Osteocyte (in vitro differentiated cells): Measurements from ENCODE around the gene SH3GL3. TPM values are rescaled to one million over a fixed set of nuclear protein-coding genes. Genes with fewer than 3 reads are reported as not detected.

ENCODE experiments used
- DNase-seq: peaks from one replicate; pipeline ENCODE4 v3.0.0; 2021; ENCODE audit warnings: mixed read lengths; ENCODE audit not compliant: unreplicated experiment; ENCODE audit errors: extremely low spot score
- H3K27ac Mint-ChIP-seq: one replicate; pipeline ENCODE4 v1.8.0; 2021; ENCODE audit warnings: mild to moderate bottlenecking, mixed read lengths; ENCODE audit not compliant: unreplicated experiment
- H3K27me3 Mint-ChIP-seq: one replicate; pipeline ENCODE4 v1.8.0; 2021; ENCODE audit warnings: mixed read lengths; ENCODE audit not compliant: unreplicated experiment
- H3K36me3 Mint-ChIP-seq: one replicate; pipeline ENCODE4 v1.8.0; 2021; ENCODE audit warnings: mixed read lengths; ENCODE audit not compliant: unreplicated experiment
- H3K4me1 Mint-ChIP-seq: one replicate; pipeline ENCODE4 v1.8.0; 2021; ENCODE audit warnings: mixed read lengths; ENCODE audit not compliant: unreplicated experiment
- H3K4me3 Mint-ChIP-seq: one replicate; pipeline ENCODE4 v1.8.0; 2021; ENCODE audit warnings: mild to moderate bottlenecking, moderate library complexity, mixed read lengths; ENCODE audit not compliant: unreplicated experiment
- H3K9me3 Mint-ChIP-seq: one replicate; pipeline ENCODE4 v1.8.0; 2021; ENCODE audit warnings: mixed read lengths; ENCODE audit not compliant: unreplicated experiment
- CTCF ChIP-seq: fragments of 200-600 bp; sonication (generic); IDR thresholded peaks from 2 replicates; pipeline ENCODE4 v1.5.0; 2021; ENCODE audit warnings: antibody characterized with exemption, mild to moderate bottlenecking, moderate library complexity
- total RNA-seq: library from RNA; stranded (reverse); gene quantifications from 2 replicates; pipeline ENCODE4 v1.2.1, GENCODE V29; 2021

SH3GL3 gene
- total RNA-seq, 1 donor from 2014 or later: not detected

GRCh38 chr15:83516935-83517334, 69.8 kb downstream of the SH3GL3 start:
- Mint-ChIP-seq H3K27me3 (no peaks in the 10 kb centered on the region), H3K36me3 (no peaks in the 10 kb centered on the region), H3K27ac (no peak overlapping the region), H3K4me1 (no peaks in the 10 kb centered on the region), H3K4me3 (no peak overlapping the region), H3K9me3 (no peaks in the 10 kb centered on the region)
- no peak for DNase-seq
- TF ChIP-seq CTCF: no peak

DNA sequence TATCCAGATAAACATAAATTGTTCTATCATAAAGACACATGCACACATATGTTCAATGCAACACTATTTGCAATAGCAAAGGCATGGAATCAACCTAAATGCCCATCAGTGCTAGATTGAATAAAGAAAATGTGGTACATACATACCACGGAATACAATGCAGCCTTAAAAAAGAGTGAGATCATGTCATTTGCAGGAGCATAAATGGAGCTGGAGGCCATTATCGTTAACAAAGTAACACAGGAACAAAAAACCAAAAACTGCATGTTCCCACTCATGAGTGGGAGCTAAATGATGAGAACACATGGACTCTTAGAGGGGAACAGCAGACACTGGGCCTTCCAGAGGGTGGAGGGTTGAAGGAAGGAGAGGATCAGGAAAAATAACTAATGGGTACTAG, 79.2 kb downstream of the SH3GL3 start:
- Mint-ChIP-seq H3K36me3 (no peaks in the 10 kb centered on the region), H3K27ac (no peak overlapping the region), H3K4me1 (no peaks in the 10 kb centered on the region), H3K9me3 (peaks cover 27% of the 10 kb centered on the region), H3K4me3 (no peak overlapping the region), H3K27me3 (no peaks in the 10 kb centered on the region)
- TF ChIP-seq CTCF: no peak
- no peak for DNase-seq

DNA sequence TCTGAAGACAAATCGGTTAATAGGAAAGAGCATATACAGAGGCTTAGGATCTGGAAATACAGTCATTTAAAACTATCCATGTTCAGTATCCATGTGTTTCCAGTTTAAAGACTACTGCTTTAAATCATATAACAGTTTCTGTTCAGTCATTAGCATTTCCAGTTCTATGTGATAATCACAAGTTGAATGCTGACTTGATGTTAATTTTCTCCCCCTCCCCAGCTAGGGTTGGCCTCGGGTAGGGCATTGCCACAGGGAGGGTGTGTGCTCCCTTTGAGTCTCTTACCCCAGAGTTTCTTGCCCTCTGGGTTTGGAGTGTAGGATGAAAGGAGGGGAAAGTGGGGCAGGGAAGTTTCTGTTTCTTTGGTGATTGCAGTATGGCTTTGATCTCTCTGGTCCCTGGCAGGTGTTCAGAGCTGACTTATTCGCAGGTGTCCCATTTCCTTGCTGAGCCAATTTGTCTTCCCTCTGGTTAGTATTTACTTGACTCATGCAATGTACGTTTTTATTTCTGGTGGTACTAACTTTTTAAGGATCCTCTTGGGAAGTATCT, 86.3 kb downstream of the SH3GL3 start:
- Mint-ChIP-seq H3K9me3 (peaks cover 7% of the 10 kb centered on the region), H3K27ac (no peak overlapping the region), H3K4me3 (no peak overlapping the region), H3K36me3 (no peaks in the 10 kb centered on the region), H3K27me3 (no peaks in the 10 kb centered on the region), H3K4me1 (no peaks in the 10 kb centered on the region)
- TF ChIP-seq CTCF: no peak
- DNase-seq: no peak

GRCh38 chr15:83537606-83538005, 90.5 kb downstream of the SH3GL3 start:
- H3K9me3 Mint-ChIP-seq: peaks cover 4% of the 10 kb centered on the region
- H3K36me3 Mint-ChIP-seq: no peaks in the 10 kb centered on the region
- no peak overlapping the region for H3K27ac Mint-ChIP-seq
- DNase-seq: no peak
- H3K4me3 Mint-ChIP-seq: no peak overlapping the region
- no peaks in the 10 kb centered on the region for H3K4me1 Mint-ChIP-seq
- no peak for TF ChIP-seq CTCF
- no peaks in the 10 kb centered on the region for H3K27me3 Mint-ChIP-seq

- Mint-ChIP-seq H3K9me3 (peaks cover 4% of the 10 kb centered on the region), H3K4me3 (no peak overlapping the region), H3K27me3 (peaks cover 5% of the 10 kb centered on the region), H3K27ac (no peak overlapping the region), H3K4me1 (no peaks in the 10 kb centered on the region), H3K36me3 (no peaks in the 10 kb centered on the region)
- DNase-seq: no peak
- no peak for TF ChIP-seq CTCF
Observed at GRCh38 chr15:83538682-83539081, 91.5 kb downstream of the SH3GL3 start.
